IMR-90 (cell line): Measurements from ENCODE around the gene SEMA5A. TPM values are rescaled to one million over a fixed set of nuclear protein-coding genes. Genes with fewer than 3 reads are reported as not detected.

Source experiments
- ATAC-seq: fragments of 200-7000 bp; cut with Tn5 transposase; 2 replicates; pipeline ENCODE4 v1.9.1; 2020; ENCODE audit warnings: low read depth, mild to moderate bottlenecking, moderate library complexity
- BruUV-seq: library from RNA; stranded (reverse); fragments of 400-500 nt; replicated peaks from 2 replicates; lab custom pipeline; 2021; lab: Mats Ljungman, UMichigan
- CTCF ChIA-PET: fragments of 300-600 bp; formaldehyde crosslinking; extraction: SDS; loops from one replicate; lab custom pipeline; 2021; ENCODE audit warnings: antibody characterized with exemption; lab: Yijun Ruan, JAX
- POLR2A ChIA-PET: fragments of 300-600 bp; sonication (Branson Sonifier 250); formaldehyde crosslinking; loops from one replicate; lab custom pipeline; 2022; ENCODE audit warnings: antibody characterized with exemption; ENCODE audit not compliant: unreplicated experiment; lab: Charles Lee
- DNase-seq: peaks from one replicate; pipeline ENCODE4 v3.0.0; 2013
- H2AFZ ChIP-seq: replicated peaks from 2 replicates; pipeline ENCODE3; 2013; ENCODE audit warnings: low read length, mild to moderate bottlenecking; ENCODE audit not compliant: poor library complexity
- H2AK5ac ChIP-seq: 2 replicates; pipeline ENCODE4 v1.6.1; 2013; ENCODE audit warnings: low read depth, low read length, inconsistent platforms
- H2AK9ac ChIP-seq: replicated peaks from 2 replicates; pipeline ENCODE3; 2013; ENCODE audit warnings: mild to moderate bottlenecking, low read depth, low read length, moderate library complexity; ENCODE audit not compliant: poor library complexity
- H2BK120ac ChIP-seq: 2 replicates; pipeline ENCODE4 v1.6.1; 2013; ENCODE audit warnings: low read depth, low read length, inconsistent platforms
- H2BK15ac ChIP-seq: 3 replicates; pipeline ENCODE4 v1.6.1; 2013; ENCODE audit warnings: low read depth, low read length, inconsistent platforms
- H2BK20ac ChIP-seq: 2 replicates; pipeline ENCODE4 v1.6.1; 2013; ENCODE audit warnings: low read depth, mild to moderate bottlenecking, inconsistent platforms, low read length, moderate library complexity
- H2BK5ac ChIP-seq: 2 replicates; pipeline ENCODE4 v1.6.1; 2013; ENCODE audit warnings: mild to moderate bottlenecking, low read depth, low read length, inconsistent platforms; ENCODE audit not compliant: poor library complexity, severe bottlenecking
- H3K14ac ChIP-seq: replicated peaks from 2 replicates; pipeline ENCODE4 v1.6.1; 2013; ENCODE audit warnings: low read depth, low read length, inconsistent platforms
- H3K18ac ChIP-seq: 2 replicates; pipeline ENCODE4 v1.6.1; 2013; ENCODE audit warnings: low read depth, low read length, control low read depth
- H3K23ac ChIP-seq: 2 replicates; pipeline ENCODE4 v1.6.1; 2013; ENCODE audit warnings: low read depth, low read length, inconsistent platforms
- H3K27ac ChIP-seq: 2 replicates; pipeline ENCODE4 v1.5.1; 2013; ENCODE audit warnings: mild to moderate bottlenecking, control low read depth, low read length; ENCODE audit not compliant: insufficient read depth
- H3K27me3 ChIP-seq: 2 replicates; pipeline ENCODE4 v1.6.1; 2013; ENCODE audit warnings: low read length; ENCODE audit not compliant: control insufficient read depth, insufficient read depth
- H3K36me3 ChIP-seq: 2 replicates; pipeline ENCODE4 v1.6.1; 2013; ENCODE audit warnings: low read length, mixed read lengths; ENCODE audit not compliant: control insufficient read depth, insufficient read depth
- H3K4ac ChIP-seq: 2 replicates; pipeline ENCODE4 v1.6.1; 2013; ENCODE audit warnings: low read depth, low read length, inconsistent platforms
- H3K4me1 ChIP-seq: 2 replicates; pipeline ENCODE4 v1.6.1; 2013; ENCODE audit warnings: low read length, mixed read lengths; ENCODE audit not compliant: control insufficient read depth, insufficient read depth
- H3K4me2 ChIP-seq: 2 replicates; pipeline ENCODE4 v1.6.1; 2013; ENCODE audit warnings: low read depth, mild to moderate bottlenecking, control low read depth, low read length, moderate library complexity
- H3K4me3 ChIP-seq: 2 replicates; pipeline ENCODE4 v1.5.1; 2013; ENCODE audit warnings: low read depth, mild to moderate bottlenecking, control low read depth, low read length, moderate library complexity; ENCODE audit not compliant: insufficient read depth
- H3K56ac ChIP-seq: 2 replicates; pipeline ENCODE4 v1.6.1; 2013; ENCODE audit warnings: low read length, inconsistent platforms; ENCODE audit not compliant: insufficient read depth; ENCODE audit errors: extremely low read depth
- H3K79me1 ChIP-seq, 2 experiments: 2 replicates each; pipeline ENCODE4 v1.6.1; 2013; ENCODE audit warnings: low read length in 2 of 2, inconsistent platforms in 1 of 2, low read depth in 1 of 2
- H3K9ac ChIP-seq: 2 replicates; pipeline ENCODE4 v1.6.1; 2013; ENCODE audit warnings: low read depth, low read length, control low read depth
- H3K9me1 ChIP-seq: 2 replicates; pipeline ENCODE4 v1.6.1; 2013; ENCODE audit warnings: low read length, inconsistent platforms; ENCODE audit not compliant: insufficient read depth
- H3K9me3 ChIP-seq: 2 replicates; pipeline ENCODE4 v1.6.1; 2013; ENCODE audit warnings: low read length; ENCODE audit not compliant: control insufficient read depth, insufficient read depth
- H4K20me1 ChIP-seq: 2 replicates; pipeline ENCODE4 v1.6.1; 2013; ENCODE audit warnings: low read length, inconsistent platforms; ENCODE audit not compliant: insufficient read depth
- H4K5ac ChIP-seq: 2 replicates; pipeline ENCODE4 v1.6.1; 2013; ENCODE audit warnings: mild to moderate bottlenecking, low read depth, low read length, control low read depth
- H4K8ac ChIP-seq, 2 experiments: 2 replicates each; pipeline ENCODE4 v1.6.1; 2013; ENCODE audit warnings: low read depth in 2 of 2, low read length in 2 of 2, control low read depth in 1 of 2, inconsistent platforms in 1 of 2
- H4K91ac ChIP-seq: 2 replicates; pipeline ENCODE4 v1.6.1; 2013; ENCODE audit warnings: low read depth, low read length, inconsistent platforms; ENCODE audit not compliant: insufficient read depth
- BHLHE40 ChIP-seq: fragments of 150-350 bp; IDR thresholded peaks from 2 replicates; pipeline ENCODE4 v1.6.1; 2016; ENCODE audit warnings: mild to moderate bottlenecking, low read depth, low read length
- CEBPB ChIP-seq: IDR thresholded peaks from 2 replicates; pipeline ENCODE4 v1.6.1; 2012; ENCODE audit warnings: low read depth, low read length, improper control_type of control experiment
- CHD1 ChIP-seq: IDR thresholded peaks from 2 replicates; pipeline ENCODE4 v1.6.1; 2012; ENCODE audit warnings: low read depth, low read length, improper control_type of control experiment
- FOS ChIP-seq: fragments of 150-350 bp; IDR thresholded peaks from 2 replicates; pipeline ENCODE4 v1.6.1; 2016; ENCODE audit warnings: low read depth, low read length
- MAFK ChIP-seq: IDR thresholded peaks from 2 replicates; pipeline ENCODE4 v1.6.1; 2012; ENCODE audit warnings: low read depth, low read length, improper control_type of control experiment
- MAZ ChIP-seq: IDR thresholded peaks from 2 replicates; pipeline ENCODE4 v1.6.1; 2012; ENCODE audit warnings: low read depth, mild to moderate bottlenecking, low read length, improper control_type of control experiment, moderate library complexity, borderline replicate concordance
- MXI1 ChIP-seq: IDR thresholded peaks from 2 replicates; pipeline ENCODE4 v1.6.1; 2012; ENCODE audit warnings: low read depth, mild to moderate bottlenecking, low read length, moderate library complexity, borderline replicate concordance
- POLR2A ChIP-seq: IDR thresholded peaks from 2 replicates; pipeline ENCODE4 v1.6.1; 2012; ENCODE audit warnings: mild to moderate bottlenecking, low read depth, low read length
- RFX5 ChIP-seq: IDR thresholded peaks from 2 replicates; pipeline ENCODE4 v1.8.0; 2012; ENCODE audit warnings: low read depth, mild to moderate bottlenecking, low read length, moderate library complexity
- USF2 ChIP-seq: fragments of 150-350 bp; IDR thresholded peaks from 2 replicates; pipeline ENCODE4 v1.6.1; 2017; ENCODE audit warnings: mild to moderate bottlenecking, antibody characterized with exemption, low read length, low read depth
- WGBS, 2 experiments: methylation state at CpG; one replicate each; pipeline versions ENCODE4 v1.1.5 to v1.1.7; 2013; ENCODE audit warnings: missing lambda C conversion rate in 2 of 2; ENCODE audit not compliant: insufficient read length in 1 of 2; ENCODE audit errors: extremely low coverage in 2 of 2; 5-methylcytosine and 5-hydroxymethylcytosine counted together
- dilution Hi-C: fragments of 300-500 bp; cut with HindIII; formaldehyde crosslinking; loops from one replicate; pipeline ENCODE4 v1.14.3; 2018; ENCODE audit warnings: low sequenced_read_pairs; ENCODE audit not compliant: unreplicated experiment
- in situ Hi-C: fragments of 300-500 bp; cut with MboI; formaldehyde crosslinking; loops from 3 replicates; pipeline ENCODE4 v1.14.3; 2019; ENCODE audit warnings: low sequenced_read_pairs, inconsistent platforms, mixed read lengths
- intact Hi-C: fragments of 100-400 bp; cut with micrococcal nuclease; formaldehyde crosslinking; loops from 2 replicates; pipeline ENCODE4 v1.10.0; 2022
- polyA plus RNA-seq, 3 experiments: library from polyadenylated mRNA; depleted of rRNA; stranded (reverse); fragments of >200 nt; gene quantifications; 2 replicates each; pipeline ENCODE4 v1.2.3, GENCODE V29; 2012; ENCODE audit warnings: low replicate concordance in 1 of 3
- total RNA-seq: library from RNA; depleted of rRNA; stranded (reverse); fragments of >200 nt; gene quantifications from 2 replicates; pipeline ENCODE4 v1.2.3, GENCODE V29; 2012
- TF ChIP-seq, protein P1 (sequence below): fragments of 150-350 bp; IDR thresholded peaks from 2 replicates; pipeline ENCODE4 v1.6.1; 2016; ENCODE audit warnings: low read depth, mild to moderate bottlenecking, low read length, moderate library complexity, borderline replicate concordance
- TF ChIP-seq, protein P2 (sequence below): conservative IDR thresholded peaks from 2 replicates; pipeline ENCODE4 v1.5.1; 2012; ENCODE audit warnings: mild to moderate bottlenecking, low read depth, low read length, improper control_type of control experiment

Gene SEMA5A
- total and polyA plus RNA-seq, 2 of the 4 experiments (the other 2 are of a cell fraction): 8.2 to 9.9 TPM

DNA sequence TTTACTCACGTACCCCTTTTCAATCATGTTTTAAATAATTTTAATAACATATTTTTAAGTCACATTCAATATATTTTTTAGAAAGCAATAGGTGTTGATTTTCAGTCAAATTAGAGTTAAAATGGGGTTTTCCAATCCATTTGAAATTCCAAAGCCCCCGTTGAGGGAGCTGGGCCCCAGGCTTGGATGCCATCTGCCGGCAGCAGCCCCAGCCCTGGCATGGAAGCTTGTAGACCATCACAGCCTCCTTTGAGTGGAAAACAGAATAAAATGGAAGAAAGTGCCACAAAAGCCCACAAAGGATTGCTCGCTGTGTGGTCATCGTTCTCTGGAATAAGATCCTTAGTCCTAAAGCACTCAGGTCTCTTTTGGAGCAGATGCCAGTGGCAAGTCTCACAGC lies 81.4 kb downstream of the SEMA5A start:
- H2AK9ac ChIP-seq: no peak overlapping the region
- WGBS, 2 experiments: 94% methylated on average over 2 of the region's 5 CpGs; no CpG with 5 or more reads in 1 of the 2 experiments
- ATAC-seq (no peak), DNase-seq (no peak)
- in situ Hi-C loops: no loop called here
- H4K5ac ChIP-seq: no peak overlapping the region
- no peak overlapping the region for H3K18ac ChIP-seq
- H2BK120ac ChIP-seq: no peak overlapping the region
- ChIA-PET CTCF (interaction anchor here (0.6 kb wide), 1 partner anchor 253 kb away, joined by 3 read pairs; no protein-coding TSS in a partner anchor), POLR2A (no interaction called here)
- H3K9ac ChIP-seq: no peak overlapping the region
- no peak overlapping the region for H4K8ac ChIP-seq
- no TSS peak for BruUV-seq
- no peak overlapping the region for H2BK5ac ChIP-seq
- peaks cover under 1% of the 10 kb centered on the region; the same call in 1 of the 2 replicates for H4K20me1 ChIP-seq
- peaks cover 4% of the 10 kb centered on the region; the same call in 1 of the 2 replicates for H3K9me1 ChIP-seq
- no peak overlapping the region for H2BK15ac ChIP-seq
- peaks cover 4% of the 10 kb centered on the region for H3K4me1 ChIP-seq
- TF ChIP-seq MAZ (no peak), CEBPB (no peak), FOS (no peak), BHLHE40 (no peak), MXI1 (no peak), USF2 (no peak), POLR2A (no peak), RFX5 (no peak), CHD1 (no peak), MAFK (no peak)
- TF ChIP-seq, protein P1, sequence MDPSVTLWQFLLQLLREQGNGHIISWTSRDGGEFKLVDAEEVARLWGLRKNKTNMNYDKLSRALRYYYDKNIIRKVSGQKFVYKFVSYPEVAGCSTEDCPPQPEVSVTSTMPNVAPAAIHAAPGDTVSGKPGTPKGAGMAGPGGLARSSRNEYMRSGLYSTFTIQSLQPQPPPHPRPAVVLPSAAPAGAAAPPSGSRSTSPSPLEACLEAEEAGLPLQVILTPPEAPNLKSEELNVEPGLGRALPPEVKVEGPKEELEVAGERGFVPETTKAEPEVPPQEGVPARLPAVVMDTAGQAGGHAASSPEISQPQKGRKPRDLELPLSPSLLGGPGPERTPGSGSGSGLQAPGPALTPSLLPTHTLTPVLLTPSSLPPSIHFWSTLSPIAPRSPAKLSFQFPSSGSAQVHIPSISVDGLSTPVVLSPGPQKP: no peak
- TF ChIP-seq, protein P2, sequence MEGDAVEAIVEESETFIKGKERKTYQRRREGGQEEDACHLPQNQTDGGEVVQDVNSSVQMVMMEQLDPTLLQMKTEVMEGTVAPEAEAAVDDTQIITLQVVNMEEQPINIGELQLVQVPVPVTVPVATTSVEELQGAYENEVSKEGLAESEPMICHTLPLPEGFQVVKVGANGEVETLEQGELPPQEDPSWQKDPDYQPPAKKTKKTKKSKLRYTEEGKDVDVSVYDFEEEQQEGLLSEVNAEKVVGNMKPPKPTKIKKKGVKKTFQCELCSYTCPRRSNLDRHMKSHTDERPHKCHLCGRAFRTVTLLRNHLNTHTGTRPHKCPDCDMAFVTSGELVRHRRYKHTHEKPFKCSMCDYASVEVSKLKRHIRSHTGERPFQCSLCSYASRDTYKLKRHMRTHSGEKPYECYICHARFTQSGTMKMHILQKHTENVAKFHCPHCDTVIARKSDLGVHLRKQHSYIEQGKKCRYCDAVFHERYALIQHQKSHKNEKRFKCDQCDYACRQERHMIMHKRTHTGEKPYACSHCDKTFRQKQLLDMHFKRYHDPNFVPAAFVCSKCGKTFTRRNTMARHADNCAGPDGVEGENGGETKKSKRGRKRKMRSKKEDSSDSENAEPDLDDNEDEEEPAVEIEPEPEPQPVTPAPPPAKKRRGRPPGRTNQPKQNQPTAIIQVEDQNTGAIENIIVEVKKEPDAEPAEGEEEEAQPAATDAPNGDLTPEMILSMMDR: no peak
- H3K27me3 ChIP-seq: no peaks in the 10 kb centered on the region
- no peak overlapping the region for H3K23ac ChIP-seq
- dilution Hi-C loops: no loop called here
- H4K91ac ChIP-seq: no peak overlapping the region
- no peak overlapping the region for H3K56ac ChIP-seq
- H3K4ac ChIP-seq: no peak overlapping the region
- no peak overlapping the region for H3K4me2 ChIP-seq
- no peak overlapping the region for H2AFZ ChIP-seq
- peaks cover under 1 to 32% of the 10 kb centered on the region in 2 experiments; a peak in 3 of 4 replicates for H3K79me1 ChIP-seq
- H3K9me3 ChIP-seq: no peaks in the 10 kb centered on the region; the same call in 1 of the 2 replicates
- H3K27ac ChIP-seq: no peak overlapping the region
- intact Hi-C loops: no loop called here
- no peak overlapping the region for H3K4me3 ChIP-seq
- H2AK5ac ChIP-seq: no peak overlapping the region
- no peaks in the 10 kb centered on the region for H3K36me3 ChIP-seq
- H2BK20ac ChIP-seq: no peak overlapping the region
- H3K14ac ChIP-seq: no peak overlapping the region
